Bronchial epithelial cell (primary cell): ENCODE data around the gene ZC3H8. TPM values are rescaled to one million over a fixed set of nuclear protein-coding genes. Genes with fewer than 3 reads are reported as not detected.
"Not testable (repeated sequence)": the region's sequence is repeated elsewhere in the genome, so short reads cannot be mapped to it uniquely, and the experiment has no call there.

Experiments
- DNase-seq: peaks from one replicate; pipeline ENCODE4 v3.0.0-alpha.2; 2010; ENCODE audit warnings: low read depth
- FAIRE-seq: peaks from 2 replicates; lab custom pipeline; 2011; peaks lifted over from hg19 to GRCh38; lab: Jason Lieb, UNC
- H3K27me3 ChIP-seq: 2 replicates; pipeline ENCODE4 v1.5.1; 2011; ENCODE audit warnings: low read length; ENCODE audit not compliant: control insufficient read depth, insufficient read depth
- H3K36me3 ChIP-seq: 2 replicates; pipeline ENCODE4 v1.5.1; 2011; ENCODE audit warnings: low read length; ENCODE audit not compliant: control insufficient read depth, insufficient read depth
- H3K4me3 ChIP-seq: 2 replicates; pipeline ENCODE4 v1.5.1; 2011; ENCODE audit warnings: mild to moderate bottlenecking, low read depth, low read length, control low read depth
- CTCF ChIP-seq: IDR thresholded peaks from 2 replicates; pipeline ENCODE4 v1.5.1; 2011; ENCODE audit warnings: mild to moderate bottlenecking, moderate library complexity, low read length, control low read depth, inconsistent platforms; ENCODE audit not compliant: insufficient read depth, severe bottlenecking
- total RNA-seq: library from RNA; depleted of rRNA; stranded (reverse); fragments of >200 nt; gene quantifications from 2 replicates; pipeline ENCODE4 v1.2.1, GENCODE V29; 2014

The ZC3H8 gene
- total RNA-seq, 1 donor from 2014 or later = 7.9 TPM

GRCh38 chr2:112217854-112218253 lies 37.0 kb downstream of the ZC3H8 start:
- peaks cover 7% of the 10 kb centered on the region for H3K36me3 ChIP-seq
- no peak overlapping the region for H3K4me3 ChIP-seq
- DNase-seq (no peak), FAIRE-seq (no peak)
- H3K27me3 ChIP-seq = no peaks in the 10 kb centered on the region
- TF ChIP-seq CTCF = no peak

- DNase-seq = peak; percentile 33
- Histone ChIP-seq H3K27me3 (no peaks in the 10 kb centered on the region), H3K4me3 (no peak overlapping the region), H3K36me3 (peaks cover 4% of the 10 kb centered on the region)
- peak; percentile 25 for TF ChIP-seq CTCF
- no peak for FAIRE-seq
Measured at GRCh38 chr2:112216167-112216566, 38.7 kb downstream of the ZC3H8 start.

- DNase-seq, H3K4me3 ChIP-seq, FAIRE-seq, H3K36me3 ChIP-seq, H3K27me3 ChIP-seq: not testable (repeated sequence)
Measured at GRCh38 chr2:112207905-112208304, 46.9 kb downstream of the ZC3H8 start.

GRCh38 chr2:112204411-112204810 lies 50.4 kb downstream of the ZC3H8 start:
- no peak for TF ChIP-seq CTCF
- no peaks in the 10 kb centered on the region for H3K36me3 ChIP-seq
- H3K27me3 ChIP-seq = no peaks in the 10 kb centered on the region
- peak; percentile 23 for FAIRE-seq
- H3K4me3 ChIP-seq = no peak overlapping the region
- peak; percentile 38 for DNase-seq

GRCh38 chr2:112201696-112202430 lies 53.0 kb downstream of the ZC3H8 start:
- no peak for TF ChIP-seq CTCF
- H3K27me3 ChIP-seq = no peaks in the 10 kb centered on the region
- peak; percentile 55 for DNase-seq
- FAIRE-seq = no peak
- no peak overlapping the region for H3K4me3 ChIP-seq
- no peaks in the 10 kb centered on the region for H3K36me3 ChIP-seq

- FAIRE-seq (no peak), DNase-seq (no peak)
- Histone ChIP-seq H3K4me3 (no peak overlapping the region), H3K27me3 (no peaks in the 10 kb centered on the region), H3K36me3 (no peaks in the 10 kb centered on the region)
- TF ChIP-seq CTCF = no peak
Measured at GRCh38 chr2:112199188-112199587, 55.7 kb downstream of the ZC3H8 start.
